ENCODE measurements around the gene PRMT5.

GRCh38 chr14:22928237-22929103 lies 706 bp downstream of the PRMT5 start:
- TF ChIP-seq, protein P1, sequence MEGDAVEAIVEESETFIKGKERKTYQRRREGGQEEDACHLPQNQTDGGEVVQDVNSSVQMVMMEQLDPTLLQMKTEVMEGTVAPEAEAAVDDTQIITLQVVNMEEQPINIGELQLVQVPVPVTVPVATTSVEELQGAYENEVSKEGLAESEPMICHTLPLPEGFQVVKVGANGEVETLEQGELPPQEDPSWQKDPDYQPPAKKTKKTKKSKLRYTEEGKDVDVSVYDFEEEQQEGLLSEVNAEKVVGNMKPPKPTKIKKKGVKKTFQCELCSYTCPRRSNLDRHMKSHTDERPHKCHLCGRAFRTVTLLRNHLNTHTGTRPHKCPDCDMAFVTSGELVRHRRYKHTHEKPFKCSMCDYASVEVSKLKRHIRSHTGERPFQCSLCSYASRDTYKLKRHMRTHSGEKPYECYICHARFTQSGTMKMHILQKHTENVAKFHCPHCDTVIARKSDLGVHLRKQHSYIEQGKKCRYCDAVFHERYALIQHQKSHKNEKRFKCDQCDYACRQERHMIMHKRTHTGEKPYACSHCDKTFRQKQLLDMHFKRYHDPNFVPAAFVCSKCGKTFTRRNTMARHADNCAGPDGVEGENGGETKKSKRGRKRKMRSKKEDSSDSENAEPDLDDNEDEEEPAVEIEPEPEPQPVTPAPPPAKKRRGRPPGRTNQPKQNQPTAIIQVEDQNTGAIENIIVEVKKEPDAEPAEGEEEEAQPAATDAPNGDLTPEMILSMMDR (IDR thresholded peaks at IDR 0.05 in 8 of 11, conservative IDR thresholded peaks at IDR 0.05 in 3 of 11): no peak
- TF ChIP-seq POLR2A (IDR thresholded peaks at IDR 0.05) (no peak), POLR2AphosphoS5 (IDR thresholded peaks at IDR 0.05) (no peak)

Data from spleen (tissue), 7 donors.